CD4-positive, alpha-beta T cell (primary cell): ENCODE data around the gene UTF1. TPM values are rescaled to one million over a fixed set of nuclear protein-coding genes. Genes with fewer than 3 reads are reported as not detected.

Source experiments
- ATAC-seq: fragments of 200-7000 bp; cut with Tn5 transposase; one replicate; pipeline ENCODE4 v1.10.0; 2022; ENCODE audit warnings: mild to moderate bottlenecking; ENCODE audit not compliant: poor library complexity
- CTCF ChIA-PET: fragments of 350-600 bp; sonication (Branson Sonifier 250); formaldehyde crosslinking; loops from one replicate; lab custom pipeline; 2021; ENCODE audit warnings: antibody characterized with exemption, inconsistent platforms; lab: Charles Lee
- POLR2A ChIA-PET: fragments of 350-600 bp; sonication (Branson Sonifier 250); formaldehyde crosslinking; loops from one replicate; lab custom pipeline; 2021; ENCODE audit warnings: antibody characterized with exemption, inconsistent platforms; lab: Charles Lee
- DNase-seq, 14 experiments: peaks; one replicate each; pipeline ENCODE4 v3.0.0-alpha.2; 2013 to 2020; ENCODE audit warnings: mixed read lengths in 2 of 14
- H3K27ac ChIP-seq, 2 donors: one replicate each; pipeline versions ENCODE4 v1.5.1 to v1.7.0; 2013; ENCODE audit warnings: low read length in 2 of 2, low read depth in 1 of 2, mild to moderate bottlenecking in 1 of 2
- H3K27me3 ChIP-seq, 2 experiments: 1 replicate in 1 of 2; 2 replicates in 1 of 2; pipeline versions ENCODE4 v1.6.1 to v1.7.0; 2013; ENCODE audit warnings: low read length in 2 of 2, control low read depth in 1 of 2, mild to moderate bottlenecking in 1 of 2, moderate library complexity in 1 of 2; ENCODE audit not compliant: insufficient read depth in 2 of 2, control insufficient read depth in 1 of 2
- H3K36me3 ChIP-seq: one replicate; pipeline ENCODE4 v1.6.1; 2013; ENCODE audit warnings: low read length, control low read depth; ENCODE audit not compliant: insufficient read depth
- H3K4me1 ChIP-seq: one replicate; pipeline ENCODE4 v1.6.1; 2013; ENCODE audit warnings: low read length, control low read depth; ENCODE audit not compliant: insufficient read depth
- H3K4me3 ChIP-seq: one replicate; pipeline ENCODE4 v1.5.1; 2013; ENCODE audit warnings: mild to moderate bottlenecking, low read length, moderate library complexity
- H3K9me3 ChIP-seq, 2 experiments: 1 replicate in 1 of 2; 2 replicates in 1 of 2; pipeline versions ENCODE4 v1.6.1 to v1.7.0; 2013; ENCODE audit warnings: low read length in 2 of 2, mild to moderate bottlenecking in 2 of 2, control low read depth in 1 of 2, moderate library complexity in 1 of 2; ENCODE audit not compliant: control insufficient read depth in 1 of 2, insufficient read depth in 1 of 2
- H3K27ac Mint-ChIP-seq: one replicate; pipeline ENCODE4 v1.8.0; 2020; ENCODE audit warnings: mixed read lengths
- H3K27me3 Mint-ChIP-seq: one replicate; pipeline ENCODE4 v1.8.0; 2021; ENCODE audit warnings: mixed read lengths
- H3K36me3 Mint-ChIP-seq: one replicate; pipeline ENCODE4 v1.8.0; 2021; ENCODE audit warnings: low read depth, mixed read lengths
- H3K4me1 Mint-ChIP-seq: one replicate; pipeline ENCODE4 v1.8.0; 2021; ENCODE audit warnings: low read depth, mixed read lengths
- H3K4me3 Mint-ChIP-seq: one replicate; pipeline ENCODE4 v1.8.0; 2020; ENCODE audit warnings: mild to moderate bottlenecking, mixed read lengths
- H3K9me3 Mint-ChIP-seq: one replicate; pipeline ENCODE4 v1.8.0; 2020; ENCODE audit warnings: mixed read lengths
- intact Hi-C, 2 experiments: fragments of 100-400 bp; cut with DNase I in 1 of 2; cut with micrococcal nuclease in 1 of 2; formaldehyde crosslinking; loops; one replicate each; pipeline versions ENCODE4 v1.15.1 to v1.9.0; 2023 to 2025; cut with DNase I, micrococcal nuclease
- total RNA-seq, 174 experiments: library from RNA in 2 of 174; stranded (reverse) in 2 of 174; gene quantifications; one replicate each; pipeline ENCODE4 v1.2.3 and lab custom pipeline; 2021 to 2026
- TF ChIP-seq, protein P1 (sequence below): fragments of 200-600 bp; IDR thresholded peaks from one replicate; pipeline ENCODE4 v1.8.0; 2022; ENCODE audit warnings: antibody characterized with exemption, mild to moderate bottlenecking

Gene UTF1
- total RNA-seq, 2 experiments from 2014 or later, result not detected

GRCh38 chr10:133258818-133259601, 29.0 kb downstream of the UTF1 start:
- peak; percentile 46 to 93 (median 76) for DNase-seq
- peak; percentile 63 for ATAC-seq
- Mint-ChIP-seq H3K4me1 (peaks cover 62% of the 10 kb centered on the region), H3K9me3 (no peaks in the 10 kb centered on the region), H3K4me3 (peak overlapping the region; percentile 86), H3K27me3 (peaks cover 5% of the 10 kb centered on the region), H3K27ac (peak overlapping the region; percentile 99), H3K36me3 (peaks cover 7% of the 10 kb centered on the region)
- Histone ChIP-seq H3K4me3 (peak overlapping the region; percentile 34), H3K9me3 (no peaks in the 10 kb centered on the region), H3K36me3 (peaks cover 7% of the 10 kb centered on the region), H3K27ac (peak overlapping the region; percentile 67 to 87), H3K27me3 (no peaks in the 10 kb centered on the region), H3K4me1 (peaks cover 69% of the 10 kb centered on the region)
- intact Hi-C loops, result loop anchor here in 1 of 2 experiments (1.0 to 5.0 kb wide), 2 partner anchors 16 to 48 kb away; partner anchors contain the start of genes TUBGCP2 and ZNF511
- CTCF ChIA-PET, result interaction anchor here (1.4 to 2.8 kb wide), 4 partner anchors 16 to 71 kb away, joined by 4 to 20 read pairs (median 5); no protein-coding TSS in a partner anchor
- TF ChIP-seq, protein P1, sequence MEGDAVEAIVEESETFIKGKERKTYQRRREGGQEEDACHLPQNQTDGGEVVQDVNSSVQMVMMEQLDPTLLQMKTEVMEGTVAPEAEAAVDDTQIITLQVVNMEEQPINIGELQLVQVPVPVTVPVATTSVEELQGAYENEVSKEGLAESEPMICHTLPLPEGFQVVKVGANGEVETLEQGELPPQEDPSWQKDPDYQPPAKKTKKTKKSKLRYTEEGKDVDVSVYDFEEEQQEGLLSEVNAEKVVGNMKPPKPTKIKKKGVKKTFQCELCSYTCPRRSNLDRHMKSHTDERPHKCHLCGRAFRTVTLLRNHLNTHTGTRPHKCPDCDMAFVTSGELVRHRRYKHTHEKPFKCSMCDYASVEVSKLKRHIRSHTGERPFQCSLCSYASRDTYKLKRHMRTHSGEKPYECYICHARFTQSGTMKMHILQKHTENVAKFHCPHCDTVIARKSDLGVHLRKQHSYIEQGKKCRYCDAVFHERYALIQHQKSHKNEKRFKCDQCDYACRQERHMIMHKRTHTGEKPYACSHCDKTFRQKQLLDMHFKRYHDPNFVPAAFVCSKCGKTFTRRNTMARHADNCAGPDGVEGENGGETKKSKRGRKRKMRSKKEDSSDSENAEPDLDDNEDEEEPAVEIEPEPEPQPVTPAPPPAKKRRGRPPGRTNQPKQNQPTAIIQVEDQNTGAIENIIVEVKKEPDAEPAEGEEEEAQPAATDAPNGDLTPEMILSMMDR, result no peak
- POLR2A ChIA-PET, result interaction anchor here (0.8 to 2.7 kb wide), 5 partner anchors 10 to 49 kb away, joined by 3 to 20 read pairs (median 4); partner anchors contain the start of gene ADAM8

DNA sequence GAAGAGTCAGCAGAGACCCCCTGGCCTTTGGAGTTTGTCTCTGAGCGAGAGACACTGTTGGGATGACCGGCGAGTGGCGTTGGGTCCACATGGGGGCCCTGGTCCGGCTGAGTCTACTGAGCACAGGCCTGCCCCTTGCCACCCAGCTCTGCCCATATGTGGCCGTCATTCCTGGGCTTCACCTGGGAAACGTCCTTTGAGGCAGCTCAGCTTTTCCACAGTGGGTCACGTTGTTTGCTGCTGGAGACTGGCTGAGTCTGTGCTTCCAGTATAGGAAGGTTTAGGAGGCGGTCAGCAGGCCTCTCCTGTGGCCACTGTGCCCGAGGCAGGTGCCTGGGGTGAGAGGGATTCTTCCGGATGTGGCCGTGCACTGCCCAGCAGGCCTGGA, 29.6 kb downstream of the UTF1 start:
- Histone ChIP-seq H3K4me3 (no peak overlapping the region), H3K27me3 (no peaks in the 10 kb centered on the region), H3K4me1 (peaks cover 75% of the 10 kb centered on the region), H3K27ac (peak overlapping the region; percentile 48 to 87), H3K9me3 (no peaks in the 10 kb centered on the region), H3K36me3 (peaks cover 7% of the 10 kb centered on the region)
- TF ChIP-seq, protein P1, result no peak
- CTCF ChIA-PET, result interaction anchor here (1.4 to 2.8 kb wide), 3 partner anchors 16 to 70 kb away, joined by 4 to 20 read pairs (median 6); no protein-coding TSS in a partner anchor
- H3K27me3 Mint-ChIP-seq, result peaks cover 5% of the 10 kb centered on the region
- DNase-seq (no peak), ATAC-seq (no peak)
- intact Hi-C loops, result loop anchor here in 1 of 2 experiments (1.0 to 5.0 kb wide), 2 partner anchors 16 to 48 kb away; partner anchors contain the start of genes TUBGCP2 and ZNF511
- H3K4me1 Mint-ChIP-seq, result peaks cover 68% of the 10 kb centered on the region
- peak overlapping the region; percentile 99 for H3K27ac Mint-ChIP-seq
- no peaks in the 10 kb centered on the region for H3K9me3 Mint-ChIP-seq
- peak overlapping the region; percentile 86 for H3K4me3 Mint-ChIP-seq
- peaks cover 12% of the 10 kb centered on the region for H3K36me3 Mint-ChIP-seq
- POLR2A ChIA-PET, result interaction anchor here (0.8 to 2.7 kb wide), 3 partner anchors 9 to 19 kb away, joined by 3 to 20 read pairs (median 11); no protein-coding TSS in a partner anchor

- ATAC-seq (peak; percentile 48), DNase-seq (peak; percentile 31 to 88 (median 55))
- Histone ChIP-seq H3K27ac (peak overlapping the region; percentile 63 to 71), H3K9me3 (no peaks in the 10 kb centered on the region), H3K4me3 (peak overlapping the region; percentile 55), H3K36me3 (peaks cover 7% of the 10 kb centered on the region), H3K27me3 (no peaks in the 10 kb centered on the region), H3K4me1 (peaks cover 89% of the 10 kb centered on the region)
- Mint-ChIP-seq H3K27me3 (peaks cover 5% of the 10 kb centered on the region), H3K4me3 (peak overlapping the region; percentile 86), H3K36me3 (peaks cover 19% of the 10 kb centered on the region), H3K9me3 (no peaks in the 10 kb centered on the region), H3K27ac (peak overlapping the region; percentile 99), H3K4me1 (peaks cover 81% of the 10 kb centered on the region)
- POLR2A ChIA-PET, result interaction anchor here (1.6 to 1.8 kb wide), 2 partner anchors 14 to 47 kb away, joined by 6 read pairs; no protein-coding TSS in a partner anchor
- CTCF ChIA-PET, result interaction anchor here (1.7 kb wide), 1 partner anchor 14 kb away, joined by 7 read pairs; no protein-coding TSS in a partner anchor
- TF ChIP-seq, protein P1, result no peak
- intact Hi-C loops, result loop anchor here (1.0 to 10.0 kb wide), 7 partner anchors 15 to 956 kb away; partner anchors contain the start of genes ADAM8 (in 1 of the 2), ECHS1 (in 1 of the 2), INPP5A (in 1 of the 2) and MTG1 (in 1 of the 2)
Observed at GRCh38 chr10:133260895-133261725, 31.1 kb downstream of the UTF1 start.
